HepG2 (cell line): ENCODE results near the gene TRIO. TPM values are rescaled to one million over a fixed set of nuclear protein-coding genes. Genes with fewer than 3 reads are reported as not detected.

Experiments used
- ATAC-seq: fragments of 200-7000 bp; cut with Tn5 transposase; 3 replicates; pipeline ENCODE4 v1.9.1; 2020; ENCODE audit warnings: mild to moderate bottlenecking, moderate library complexity
- BruUV-seq: library from RNA; stranded (reverse); fragments of 400-500 nt; replicated peaks from 2 replicates; lab custom pipeline; 2021; lab: Mats Ljungman, UMichigan
- CTCF ChIA-PET: fragments of 300-600 bp; formaldehyde crosslinking; extraction: SDS; loops from one replicate; lab custom pipeline; 2021; ENCODE audit warnings: low total read pairs, inconsistent platforms, low intra/inter-chr PET ratio; lab: Yijun Ruan, JAX
- POLR2A ChIA-PET: fragments of 350-600 bp; sonication (Branson Sonifier 250); formaldehyde crosslinking; loops from one replicate; lab custom pipeline; 2020; ENCODE audit warnings: antibody characterized with exemption, inconsistent platforms; lab: Yijun Ruan, JAX
- DNase-seq: peaks from one replicate; pipeline ENCODE4 v3.0.0-alpha.2; 2015; ENCODE audit warnings: low spot score
- FAIRE-seq: peaks from 3 replicates; lab custom pipeline; 2011; peaks lifted over from hg19 to GRCh38; lab: Jason Lieb, UNC
- H2AFZ ChIP-seq: one replicate; pipeline ENCODE4 v1.6.1; 2011; ENCODE audit warnings: low read length, inconsistent platforms
- H3K27ac ChIP-seq: fragments of 300-600 bp; 3 replicates; pipeline ENCODE4 v1.8.0; 2011; ENCODE audit warnings: mixed run types, mild to moderate bottlenecking, mixed read lengths, low read length, inconsistent platforms; ENCODE audit not compliant: insufficient read depth; ENCODE audit errors: extremely low read length
- H3K27me3 ChIP-seq, 2 experiments: fragments of 200-600 bp in 1 of 2; 2 replicates in 1 of 2; 3 replicates in 1 of 2; pipeline versions ENCODE4 v1.6.0 to v1.8.0; 2011; ENCODE audit warnings: low read length in 2 of 2, mild to moderate bottlenecking in 2 of 2, moderate library complexity in 2 of 2, inconsistent platforms in 1 of 2; ENCODE audit not compliant: insufficient read depth in 2 of 2, control insufficient read depth in 1 of 2
- H3K36me3 ChIP-seq, 2 experiments: fragments of 200-600 bp in 1 of 2; replicated peaks in 1 of 2; 2 replicates in 1 of 2; 3 replicates in 1 of 2; pipeline versions ENCODE4 v1.5.1 to v1.8.0; 2011; ENCODE audit warnings: low read length in 2 of 2, inconsistent platforms in 1 of 2; ENCODE audit not compliant: insufficient read depth in 2 of 2, control insufficient read depth in 1 of 2
- H3K4me1 ChIP-seq: 2 replicates; pipeline ENCODE4 v1.5.1; 2012; ENCODE audit warnings: low read length, inconsistent platforms; ENCODE audit not compliant: insufficient read depth
- H3K4me2 ChIP-seq: 2 replicates; pipeline ENCODE4 v1.6.0; 2011; ENCODE audit warnings: low read depth, low read length, inconsistent platforms
- H3K4me3 ChIP-seq, 3 experiments: fragments of 200-600 bp in 1 of 3; sonication (generic), shearing (Covaris generic) in 1 of 3; replicated peaks in 1 of 3; 2 replicates each; pipeline ENCODE4 v1.5.1; 2011 to 2016; ENCODE audit warnings: low read length in 3 of 3, inconsistent platforms in 2 of 3, low read depth in 2 of 3, mild to moderate bottlenecking in 2 of 3, control low read depth in 1 of 3, mixed read lengths in 1 of 3; ENCODE audit not compliant: insufficient read depth in 1 of 3
- H3K79me2 ChIP-seq: one replicate; pipeline ENCODE4 v1.6.1; 2011; ENCODE audit warnings: low read length, inconsistent platforms; ENCODE audit not compliant: insufficient read depth
- H3K9ac ChIP-seq: 2 replicates; pipeline ENCODE4 v1.6.0; 2011; ENCODE audit warnings: mild to moderate bottlenecking, low read depth, low read length, inconsistent platforms; ENCODE audit not compliant: insufficient read depth
- H3K9me3 ChIP-seq: 2 replicates; pipeline ENCODE4 v1.5.1; 2012; ENCODE audit warnings: mild to moderate bottlenecking, low read length
- H4K20me1 ChIP-seq: 2 replicates; pipeline ENCODE4 v1.6.0; 2011; ENCODE audit warnings: inconsistent platforms, mild to moderate bottlenecking, low read length, moderate library complexity; ENCODE audit not compliant: insufficient read depth
- ASH2L ChIP-seq: fragments of 300-600, 200-600 bp; sonication (generic); IDR thresholded peaks from 2 replicates; pipeline ENCODE4 v1.7.0; 2017; ENCODE audit warnings: low read depth, mild to moderate bottlenecking, moderate library complexity, mixed read lengths, low read length; ENCODE audit not compliant: insufficient read length
- FLYWCH1 ChIP-seq: sonication (generic); formaldehyde crosslinking; IDR thresholded peaks from 2 replicates; pipeline ENCODE4 v1.8.1; 2023; ENCODE audit warnings: mild to moderate bottlenecking, missing genetic modification reagents
- NFIB ChIP-seq: sonication (generic); formaldehyde crosslinking; IDR thresholded peaks from 2 replicates; pipeline ENCODE4 v1.9.0; 2021; ENCODE audit warnings: missing genetic modification reagents, mild to moderate bottlenecking, borderline replicate concordance
- SMYD3 ChIP-seq: sonication (generic); formaldehyde crosslinking; IDR thresholded peaks from 2 replicates; pipeline ENCODE4 v1.8.1; 2023; ENCODE audit warnings: mild to moderate bottlenecking, missing genetic modification reagents
- ZNF12 ChIP-seq: sonication (generic); formaldehyde crosslinking; IDR thresholded peaks from 2 replicates; pipeline ENCODE4 v1.5.0; 2020; ENCODE audit warnings: missing genetic modification reagents
- ZNF234 ChIP-seq: sonication (generic); formaldehyde crosslinking; conservative IDR thresholded peaks from 2 replicates; pipeline ENCODE4 v1.5.1; 2020; ENCODE audit warnings: mild to moderate bottlenecking, missing genetic modification reagents
- ZNF292 ChIP-seq: sonication (generic); formaldehyde crosslinking; IDR thresholded peaks from 2 replicates; pipeline ENCODE4 v1.8.1; 2022; ENCODE audit warnings: mild to moderate bottlenecking, low read depth, missing genetic modification reagents, borderline replicate concordance
- ZNF337 ChIP-seq: sonication (generic); formaldehyde crosslinking; IDR thresholded peaks from 2 replicates; pipeline ENCODE4 v1.5.1; 2020; ENCODE audit warnings: missing genetic modification reagents, low read depth, mild to moderate bottlenecking, borderline replicate concordance
- ZNF557 ChIP-seq: sonication (generic); formaldehyde crosslinking; IDR thresholded peaks from 2 replicates; pipeline ENCODE4 v1.4.0; 2020; ENCODE audit warnings: missing genetic modification reagents
- ZSCAN22 ChIP-seq: sonication (generic); formaldehyde crosslinking; IDR thresholded peaks from 2 replicates; pipeline ENCODE4 v1.4.0; 2020; ENCODE audit warnings: mild to moderate bottlenecking, missing genetic modification reagents
- WGBS: methylation state at CpG from one replicate; pipeline ENCODE4 v1.1.6; 2017; ENCODE audit warnings: low lambda C conversion rate; 5-methylcytosine and 5-hydroxymethylcytosine counted together
- in situ Hi-C: cut with HindIII; loops from 2 replicates; pipeline ENCODE4 v1.10.0; 2017; ENCODE audit warnings: low pct_unique_long_range_greater_than_20kb; ENCODE audit not compliant: extremely low pct_ligation_motif_present
- intact Hi-C: fragments of 100-400 bp; cut with micrococcal nuclease; formaldehyde crosslinking; loops from one replicate; pipeline ENCODE4 v1.10.0; 2022; ENCODE audit not compliant: unreplicated experiment
- polyA plus RNA-seq, 8 experiments: library from polyadenylated mRNA; depleted of rRNA in 3 of 8; stranded (reverse) in 7 of 8; unstranded in 1 of 8; fragments of >200 nt; fragmentation: Illumina TruSeq in 4 of 8; extraction: Trizol in 4 of 8; gene quantifications; 2 replicates each; pipeline versions ENCODE4 v1.2.1 to v1.2.3, GENCODE V29; 2011 to 2016; ENCODE audit warnings: low read depth in 4 of 8, missing spikeins in 1 of 8, mixed read lengths in 1 of 8; ENCODE audit not compliant: insufficient read depth in 1 of 8
- total RNA-seq, 5 experiments: library from RNA; depleted of rRNA; stranded (reverse); fragments of >200 nt; fragmentation: Illumina TruSeq; extraction: Trizol; gene quantifications; 2 replicates each; pipeline ENCODE4 v1.2.3, GENCODE V29; 2016; ENCODE audit warnings: low read depth in 1 of 5
- TF ChIP-seq, protein P1 (sequence below): sonication (generic); formaldehyde crosslinking; IDR thresholded peaks from 2 replicates; pipeline ENCODE4 v1.9.0; 2021; ENCODE audit warnings: missing genetic modification reagents, borderline replicate concordance
- TF ChIP-seq, protein P2 (sequence below), 2 experiments: sonication (generic) in 1 of 2; formaldehyde crosslinking in 1 of 2; IDR thresholded peaks; 2 replicates each; pipeline versions ENCODE4 v1.4.0 to v1.6.1; 2016 to 2020; ENCODE audit warnings: borderline replicate concordance in 1 of 2, low read depth in 1 of 2, mild to moderate bottlenecking in 1 of 2, missing genetic modification reagents in 1 of 2
- TF ChIP-seq, protein P3 (sequence below): sonication (generic); formaldehyde crosslinking; IDR thresholded peaks from 2 replicates; pipeline ENCODE4 v1.4.0; 2020; ENCODE audit warnings: mild to moderate bottlenecking, missing genetic modification reagents
- TF ChIP-seq, protein P4 (sequence below): sonication (generic); formaldehyde crosslinking; IDR thresholded peaks from 2 replicates; pipeline ENCODE4 v1.5.0; 2020; ENCODE audit warnings: missing genetic modification reagents

TRIO gene
- total and polyA plus RNA-seq, 2 of the 13 experiments (the other 11 are each of a cell fraction or from before 2014, with no cell fraction given) = 45.2 to 45.9 TPM

DNA sequence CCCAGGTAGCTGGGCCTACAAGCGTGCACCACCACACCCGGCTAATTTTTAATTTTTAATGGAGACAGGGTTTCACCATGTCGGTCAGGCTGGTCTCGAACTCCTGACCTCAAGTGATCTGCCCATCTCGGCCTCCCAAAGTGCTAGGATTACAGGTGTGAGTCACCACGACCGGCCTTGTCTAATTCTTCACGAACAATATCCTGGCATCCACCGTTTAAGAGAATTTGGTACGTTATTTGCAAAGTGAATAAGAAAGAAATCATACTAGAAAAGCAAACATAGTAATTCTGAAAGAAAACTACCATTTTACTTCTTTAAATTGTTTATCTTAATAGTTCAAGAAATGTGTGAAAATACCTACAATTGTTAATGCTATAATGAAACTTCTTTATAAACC is 42.9 kb upstream of the TRIO start:
- POLR2A ChIA-PET = no interaction called here
- no peak overlapping the region for H3K4me2 ChIP-seq
- no peak for TF ChIP-seq ASH2L
- no peak for TF ChIP-seq NFIB (CRISPR knock-in tag)
- no peak for TF ChIP-seq SMYD3 (CRISPR knock-in tag)
- TF ChIP-seq, protein P1, sequence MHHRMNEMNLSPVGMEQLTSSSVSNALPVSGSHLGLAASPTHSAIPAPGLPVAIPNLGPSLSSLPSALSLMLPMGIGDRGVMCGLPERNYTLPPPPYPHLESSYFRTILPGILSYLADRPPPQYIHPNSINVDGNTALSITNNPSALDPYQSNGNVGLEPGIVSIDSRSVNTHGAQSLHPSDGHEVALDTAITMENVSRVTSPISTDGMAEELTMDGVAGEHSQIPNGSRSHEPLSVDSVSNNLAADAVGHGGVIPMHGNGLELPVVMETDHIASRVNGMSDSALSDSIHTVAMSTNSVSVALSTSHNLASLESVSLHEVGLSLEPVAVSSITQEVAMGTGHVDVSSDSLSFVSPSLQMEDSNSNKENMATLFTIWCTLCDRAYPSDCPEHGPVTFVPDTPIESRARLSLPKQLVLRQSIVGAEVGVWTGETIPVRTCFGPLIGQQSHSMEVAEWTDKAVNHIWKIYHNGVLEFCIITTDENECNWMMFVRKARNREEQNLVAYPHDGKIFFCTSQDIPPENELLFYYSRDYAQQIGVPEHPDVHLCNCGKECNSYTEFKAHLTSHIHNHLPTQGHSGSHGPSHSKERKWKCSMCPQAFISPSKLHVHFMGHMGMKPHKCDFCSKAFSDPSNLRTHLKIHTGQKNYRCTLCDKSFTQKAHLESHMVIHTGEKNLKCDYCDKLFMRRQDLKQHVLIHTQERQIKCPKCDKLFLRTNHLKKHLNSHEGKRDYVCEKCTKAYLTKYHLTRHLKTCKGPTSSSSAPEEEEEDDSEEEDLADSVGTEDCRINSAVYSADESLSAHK = no peak
- TF ChIP-seq ZNF557 (CRISPR knock-in tag) = no peak
- no peak for TF ChIP-seq ZNF337 (CRISPR knock-in tag)
- TF ChIP-seq, protein P2, sequence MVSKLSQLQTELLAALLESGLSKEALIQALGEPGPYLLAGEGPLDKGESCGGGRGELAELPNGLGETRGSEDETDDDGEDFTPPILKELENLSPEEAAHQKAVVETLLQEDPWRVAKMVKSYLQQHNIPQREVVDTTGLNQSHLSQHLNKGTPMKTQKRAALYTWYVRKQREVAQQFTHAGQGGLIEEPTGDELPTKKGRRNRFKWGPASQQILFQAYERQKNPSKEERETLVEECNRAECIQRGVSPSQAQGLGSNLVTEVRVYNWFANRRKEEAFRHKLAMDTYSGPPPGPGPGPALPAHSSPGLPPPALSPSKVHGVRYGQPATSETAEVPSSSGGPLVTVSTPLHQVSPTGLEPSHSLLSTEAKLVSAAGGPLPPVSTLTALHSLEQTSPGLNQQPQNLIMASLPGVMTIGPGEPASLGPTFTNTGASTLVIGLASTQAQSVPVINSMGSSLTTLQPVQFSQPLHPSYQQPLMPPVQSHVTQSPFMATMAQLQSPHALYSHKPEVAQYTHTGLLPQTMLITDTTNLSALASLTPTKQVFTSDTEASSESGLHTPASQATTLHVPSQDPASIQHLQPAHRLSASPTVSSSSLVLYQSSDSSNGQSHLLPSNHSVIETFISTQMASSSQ (IDR thresholded peaks at IDR 0.05; ENCODE audit: low read depth) = no peak
- TF ChIP-seq, protein P2 (CRISPR knock-in tag; IDR thresholded peaks at IDR 0.05; ENCODE audit: borderline replicate concordance) = no peak
- no peak for TF ChIP-seq ZNF292 (CRISPR knock-in tag)
- TF ChIP-seq FLYWCH1 (CRISPR knock-in tag) = no peak
- no peak for TF ChIP-seq ZNF234
- TF ChIP-seq ZSCAN22 (CRISPR knock-in tag) = no peak
- TF ChIP-seq, protein P3, sequence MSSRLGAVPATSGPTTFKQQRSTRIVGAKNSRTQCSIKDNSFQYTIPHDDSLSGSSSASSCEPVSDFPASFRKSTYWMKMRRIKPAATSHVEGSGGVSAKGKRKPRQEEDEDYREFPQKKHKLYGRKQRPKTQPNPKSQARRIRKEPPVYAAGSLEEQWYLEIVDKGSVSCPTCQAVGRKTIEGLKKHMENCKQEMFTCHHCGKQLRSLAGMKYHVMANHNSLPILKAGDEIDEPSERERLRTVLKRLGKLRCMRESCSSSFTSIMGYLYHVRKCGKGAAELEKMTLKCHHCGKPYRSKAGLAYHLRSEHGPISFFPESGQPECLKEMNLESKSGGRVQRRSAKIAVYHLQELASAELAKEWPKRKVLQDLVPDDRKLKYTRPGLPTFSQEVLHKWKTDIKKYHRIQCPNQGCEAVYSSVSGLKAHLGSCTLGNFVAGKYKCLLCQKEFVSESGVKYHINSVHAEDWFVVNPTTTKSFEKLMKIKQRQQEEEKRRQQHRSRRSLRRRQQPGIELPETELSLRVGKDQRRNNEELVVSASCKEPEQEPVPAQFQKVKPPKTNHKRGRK (CRISPR knock-in tag) = no peak
- TF ChIP-seq, protein P4, sequence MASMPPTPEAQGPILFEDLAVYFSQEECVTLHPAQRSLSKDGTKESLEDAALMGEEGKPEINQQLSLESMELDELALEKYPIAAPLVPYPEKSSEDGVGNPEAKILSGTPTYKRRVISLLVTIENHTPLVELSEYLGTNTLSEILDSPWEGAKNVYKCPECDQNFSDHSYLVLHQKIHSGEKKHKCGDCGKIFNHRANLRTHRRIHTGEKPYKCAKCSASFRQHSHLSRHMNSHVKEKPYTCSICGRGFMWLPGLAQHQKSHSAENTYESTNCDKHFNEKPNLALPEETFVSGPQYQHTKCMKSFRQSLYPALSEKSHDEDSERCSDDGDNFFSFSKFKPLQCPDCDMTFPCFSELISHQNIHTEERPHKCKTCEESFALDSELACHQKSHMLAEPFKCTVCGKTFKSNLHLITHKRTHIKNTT (CRISPR knock-in tag) = no peak
- TF ChIP-seq ZNF12 (CRISPR knock-in tag) = no peak
- FAIRE-seq (no peak), DNase-seq (no peak), ATAC-seq (no peak)
- intact Hi-C loops (loop anchor here (10.0 kb wide), 1 partner anchor 85 kb away; no protein-coding TSS in a partner anchor), in situ Hi-C loops (loop anchor here (10.0 kb wide), 1 partner anchor 115 kb away; no protein-coding TSS in a partner anchor)
- no peaks in the 10 kb centered on the region for H4K20me1 ChIP-seq
- H3K36me3 ChIP-seq = no peaks in the 10 kb centered on the region
- peaks cover 0 to 5% of the 10 kb centered on the region in 2 experiments; a peak in 1 of 5 replicates for H3K27me3 ChIP-seq
- BruUV-seq = no TSS peak
- no peaks in the 10 kb centered on the region for H3K9me3 ChIP-seq
- H3K27ac ChIP-seq = no peak overlapping the region
- no peak overlapping the region for H2AFZ ChIP-seq
- H3K79me2 ChIP-seq = no peaks in the 10 kb centered on the region
- no peak overlapping the region for H3K4me3 ChIP-seq
- H3K9ac ChIP-seq = no peak overlapping the region
- no peaks in the 10 kb centered on the region for H3K4me1 ChIP-seq
- WGBS = 39% methylated on average over 10 of the region's 10 CpGs
- CTCF ChIA-PET = no interaction called here
